HG02852 (cell line): Measurements from ENCODE around the gene CHIC2.
"Not testable (repeated sequence)": the region's sequence is repeated elsewhere in the genome, so short reads cannot be mapped to it uniquely, and the experiment has no call there.

Experiments used
- ATAC-seq: cut with Tn5 transposase; IDR thresholded peaks from one replicate; pipeline ENCODE4 v1.9.1; 2021; ENCODE audit warnings: mild to moderate bottlenecking, moderate library complexity; ENCODE audit not compliant: unreplicated experiment

CHIC2 gene

GRCh38 chr4:54064317-54065111 lies at the start of gene CHIC2:
Gene CHIC2 (minus strand): TSS chr4:54064605. CDS start chr4:54064300, 305 bp downstream.
- ATAC-seq = peak; percentile 96

- ATAC-seq = not testable (repeated sequence)
Observed at GRCh38 chr4:54113206-54113605, 48.8 kb upstream of the CHIC2 start.

DNA sequence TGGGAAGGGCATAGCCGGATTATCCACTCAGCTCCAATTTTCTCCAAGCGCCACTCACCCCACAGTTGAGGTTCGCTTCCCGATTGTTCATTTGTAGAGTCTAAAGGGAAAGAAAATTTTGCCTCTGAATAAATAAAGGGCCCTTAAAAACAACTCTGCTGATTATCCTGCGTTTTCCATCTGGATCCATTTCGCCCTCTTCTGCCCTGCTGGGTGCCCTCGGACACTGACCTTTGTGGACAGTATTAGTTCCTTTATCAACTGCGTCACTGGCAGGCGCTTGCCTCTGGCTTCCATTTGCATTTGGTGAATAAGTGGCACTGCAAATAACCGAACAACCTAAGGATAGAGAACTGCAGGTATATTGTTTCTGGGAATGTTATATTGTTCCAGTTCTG lies 45.6 kb upstream of the CHIC2 start:
- no peak for ATAC-seq

DNA sequence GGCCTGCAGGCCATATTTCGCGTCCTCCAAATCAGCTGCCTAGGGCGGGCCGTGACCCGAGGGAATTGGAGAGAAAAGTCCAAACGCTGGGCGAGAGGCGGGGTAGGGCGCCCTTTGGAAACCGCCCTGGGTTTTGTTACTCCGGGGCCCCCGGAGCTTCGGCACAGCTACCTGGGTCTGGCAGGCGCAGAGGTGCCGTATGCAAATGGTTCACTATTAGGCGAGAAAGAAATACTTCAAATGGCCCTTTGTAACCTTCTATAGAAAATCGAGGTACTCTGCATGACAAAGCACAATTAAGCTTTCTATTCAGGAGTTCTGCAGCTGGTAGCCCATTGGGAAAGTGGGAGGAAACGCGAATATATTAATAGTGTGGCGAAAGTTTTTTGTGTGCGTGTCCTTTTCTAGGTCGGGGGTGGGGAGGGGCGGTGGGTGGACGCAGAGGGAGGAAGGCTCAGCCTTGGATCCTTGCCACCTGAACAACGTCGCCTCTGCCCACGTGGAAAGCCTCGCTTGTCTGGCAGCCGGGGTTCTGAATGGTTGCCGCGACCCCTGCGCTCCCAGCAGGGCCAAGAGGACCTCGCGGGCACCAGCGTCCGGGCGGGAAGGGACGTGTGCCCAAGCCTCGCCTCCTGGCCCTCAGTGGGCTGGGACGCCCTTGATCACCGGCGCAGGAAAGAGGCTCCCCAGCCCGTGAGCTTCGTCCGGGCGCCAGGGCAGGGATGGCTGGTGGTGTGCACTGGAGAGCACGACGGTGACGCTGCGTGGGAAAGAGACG lies 45.0 kb upstream of the CHIC2 start:
- ATAC-seq = no peak

DNA sequence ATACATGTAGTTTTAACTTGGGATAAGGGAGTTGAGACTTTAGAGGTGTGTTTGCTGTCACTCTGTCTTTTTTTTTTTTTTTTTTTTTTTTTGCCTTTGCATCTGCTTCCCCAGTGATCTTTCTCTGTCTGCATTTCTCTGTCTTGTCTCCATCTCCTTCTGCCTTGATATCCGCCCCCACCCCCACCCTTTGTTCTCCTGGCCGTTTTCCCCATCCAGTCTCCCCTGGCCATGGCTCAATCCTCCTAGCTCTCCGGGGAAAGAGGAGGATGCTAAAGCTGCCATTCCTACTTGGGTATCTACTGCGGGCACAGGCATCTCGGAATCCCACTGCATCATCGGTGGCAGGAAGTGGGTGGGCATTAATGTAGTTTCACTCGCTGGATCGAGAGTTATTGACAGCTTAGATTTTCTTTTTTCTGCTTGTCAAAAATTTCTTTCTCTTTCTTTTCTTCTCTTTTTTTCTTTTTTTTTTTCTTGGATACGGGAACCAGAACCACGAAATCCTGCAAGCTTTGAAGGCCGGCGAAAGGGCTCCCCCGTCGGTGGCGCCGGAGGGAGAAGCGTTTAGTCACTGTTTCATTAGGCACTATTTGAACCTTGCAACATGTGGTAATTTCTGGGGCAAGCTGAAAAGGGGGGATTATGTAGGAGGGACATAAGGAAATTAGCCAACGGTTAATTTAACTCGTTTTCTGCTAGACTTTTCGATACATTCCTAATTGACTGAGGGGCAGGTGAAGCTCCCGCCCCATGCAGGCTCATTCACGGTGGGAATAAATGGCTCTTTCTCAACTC lies 43.7 kb upstream of the CHIC2 start:
- ATAC-seq = no peak

- peak; percentile 31 for ATAC-seq
Observed at GRCh38 chr4:54104907-54105306, 40.5 kb upstream of the CHIC2 start.

DNA sequence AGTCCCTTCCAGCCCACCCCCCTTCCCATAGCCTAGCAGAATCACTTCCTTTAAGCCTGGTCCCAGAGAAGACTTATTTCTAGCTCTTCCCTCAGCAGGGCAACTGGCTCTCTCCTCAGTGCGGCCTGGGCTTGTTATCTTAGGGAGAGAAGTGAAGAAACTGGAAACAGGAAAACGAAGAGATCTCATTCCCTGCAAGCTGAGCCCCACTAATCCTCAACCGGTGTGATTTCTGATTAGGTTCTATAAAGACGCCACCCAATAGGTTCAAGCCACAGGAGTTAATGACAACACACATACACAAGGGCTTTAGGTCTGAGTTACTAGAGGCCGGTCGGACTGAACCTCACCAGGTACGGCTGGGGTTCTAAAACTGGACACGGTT lies 38.8 kb upstream of the CHIC2 start:
- no peak for ATAC-seq

- ATAC-seq = no peak
Observed at GRCh38 chr4:54102531-54103106, 38.2 kb upstream of the CHIC2 start.

DNA sequence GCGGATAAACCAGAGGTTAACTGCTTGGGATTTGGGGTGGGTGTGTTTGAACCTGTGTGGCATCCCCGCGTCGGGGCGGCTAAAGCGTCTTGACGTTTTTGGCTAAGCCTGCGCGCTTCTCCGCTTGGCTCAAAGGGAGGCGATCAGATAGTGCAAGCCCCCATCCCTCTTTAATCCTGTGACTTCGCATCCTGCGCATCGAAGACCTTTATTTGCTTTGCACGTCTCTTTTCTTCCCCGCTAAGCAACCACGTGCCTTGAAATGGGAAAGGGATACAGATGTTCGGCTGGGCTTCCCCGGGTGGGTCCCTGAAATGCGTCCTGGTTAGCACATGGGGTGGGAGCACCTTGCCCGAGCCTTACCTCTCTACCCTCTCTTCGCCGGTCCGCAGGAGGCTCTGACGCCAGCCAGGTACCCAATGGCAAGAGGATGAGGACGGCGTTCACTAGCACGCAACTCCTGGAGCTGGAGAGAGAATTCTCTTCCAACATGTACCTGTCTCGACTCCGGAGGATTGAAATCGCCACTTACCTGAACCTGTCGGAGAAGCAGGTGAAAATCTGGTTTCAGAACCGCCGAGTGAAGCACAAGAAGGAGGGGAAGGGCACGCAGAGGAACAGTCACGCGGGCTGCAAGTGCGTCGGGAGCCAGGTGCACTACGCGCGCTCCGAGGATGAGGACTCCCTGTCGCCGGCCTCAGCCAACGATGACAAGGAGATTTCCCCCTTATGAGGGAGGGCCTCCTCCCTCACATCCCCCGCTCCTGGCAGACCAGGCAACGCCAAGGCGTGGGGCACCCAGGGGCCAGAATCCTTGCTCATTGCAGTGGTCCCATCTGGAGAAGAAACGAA lies 37.0 kb upstream of the CHIC2 start:
- ATAC-seq = no peak

DNA sequence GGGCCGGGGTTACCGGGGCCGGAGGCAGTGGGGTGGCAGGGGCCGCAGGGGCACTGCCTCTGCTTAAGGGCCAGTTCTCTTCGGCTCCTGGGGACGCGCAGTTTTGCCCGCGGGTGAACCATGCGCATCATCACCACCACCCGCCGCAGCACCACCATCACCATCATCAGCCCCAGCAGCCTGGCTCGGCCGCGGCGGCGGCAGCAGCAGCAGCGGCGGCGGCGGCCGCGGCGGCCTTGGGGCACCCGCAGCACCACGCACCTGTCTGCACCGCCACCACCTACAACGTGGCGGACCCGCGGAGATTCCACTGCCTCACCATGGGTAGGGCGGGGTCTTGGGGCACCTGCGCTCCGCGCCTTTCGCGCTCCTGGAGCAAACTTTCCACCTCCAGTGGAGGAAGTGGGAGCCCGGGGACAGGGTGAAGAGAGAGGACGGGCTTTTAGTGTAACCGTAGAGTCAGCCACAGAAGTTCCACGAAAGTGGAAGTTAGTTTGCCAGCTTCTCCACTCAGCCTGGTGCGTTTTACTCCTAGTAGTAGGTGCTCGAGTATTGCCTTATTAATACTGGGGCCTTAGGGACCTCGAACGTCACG lies 36.3 kb upstream of the CHIC2 start:
- ATAC-seq = no peak

GRCh38 chr4:54099748-54100574 lies 35.6 kb upstream of the CHIC2 start, which contains the start of gene GSX2:
Gene GSX2 (plus strand): TSS chr4:54100163. CDS start chr4:54100345, 182 bp downstream.
- ATAC-seq = no peak

GRCh38 chr4:54099287-54099747 lies 34.9 kb upstream of the CHIC2 start:
- no peak for ATAC-seq

- no peak for ATAC-seq
Observed at GRCh38 chr4:54098375-54098774, 34.0 kb upstream of the CHIC2 start.

- ATAC-seq = no peak
Observed at GRCh38 chr4:54097152-54097551, 32.7 kb upstream of the CHIC2 start.

GRCh38 chr4:54096295-54096962 lies 32.0 kb upstream of the CHIC2 start:
- ATAC-seq = no peak

- no peak for ATAC-seq
Observed at GRCh38 chr4:54095110-54095825, 30.9 kb upstream of the CHIC2 start.

DNA sequence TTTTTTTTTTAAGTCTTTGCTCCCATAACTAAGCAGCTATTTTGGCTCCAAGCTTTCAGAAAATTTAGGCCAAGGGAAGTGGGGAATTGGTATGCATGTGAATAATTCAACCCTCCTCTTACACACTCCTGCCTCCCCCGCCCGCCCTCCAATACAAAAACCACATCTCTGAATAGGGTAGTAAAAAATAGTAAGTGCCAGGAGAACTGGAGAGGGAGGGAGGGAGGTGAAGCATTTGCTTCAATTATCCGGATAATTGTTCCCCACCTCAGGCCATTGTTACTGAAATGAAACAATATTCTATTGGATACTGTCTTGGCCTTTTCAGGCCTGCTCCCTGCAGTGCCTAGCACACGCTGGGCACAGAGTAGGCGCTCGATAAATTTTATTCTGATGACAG lies 30.0 kb upstream of the CHIC2 start:
- ATAC-seq = no peak
